ENCODE data around the gene PSMD3. TPM values are rescaled to one million over a fixed set of nuclear protein-coding genes. Genes with fewer than 3 reads are reported as not detected.
A peak's percentile ranks its signal among the peaks of the same experiment; 100 is the strongest.

The PSMD3 gene
- total and polyA plus RNA-seq, 9 of the 15 experiments (the other 6 are each of a cell fraction or from before 2014, with no cell fraction given), result 2.0 to 251 (median 135) TPM

Small RNA genes within 50 kb of the gene (microRNA-seq; reads per million reads assigned to microRNA genes)
- not detected for gene MIR6884 (ENCODE audit: borderline microRNAs expressed)

Small RNA genes within 50 kb of the gene (small RNA-seq; reads per million reads assigned to genes)
- 744 reads per million, percentile 99 among the genes with 10 or more reads in this experiment for gene SNORD124

Other genes with a start within 250 kb of the PSMD3 start
Only the 7 nearest of the 15 such genes appear.
- gene GSDMB, start 62.2 kb upstream of the PSMD3 start, total RNA-seq (2014; rRNA removed), result 1.8 and 2.3 TPM in 2 replicates
- gene GSDMB, start 62.2 kb upstream of the PSMD3 start, total RNA-seq (2014; rRNA removed; fragmentation: Illumina TruSeq; extraction: Trizol), result 2.6 and 2.8 TPM in 2 replicates
- gene GSDMB, start 62.2 kb upstream of the PSMD3 start, total RNA-seq (2015; rRNA removed; fragmentation: Illumina TruSeq; extraction: Trizol), result 2.1 TPM in 2 replicates
- gene GSDMB, start 62.2 kb upstream of the PSMD3 start, total RNA-seq (2021), result 1.5 and 2.1 TPM in 2 replicates
- 5.3 and 6.1 TPM in 2 replicates for gene GSDMB, start 62.2 kb upstream of the PSMD3 start, polyA plus RNA-seq (2011; rRNA removed)
- 2.2 and 3.0 TPM in 2 replicates for gene GSDMB, start 62.2 kb upstream of the PSMD3 start, polyA plus RNA-seq (2014; fragmentation: Illumina TruSeq; extraction: Trizol)
- under 1 TPM; 0.49 to 0.95 TPM for gene GSDMB, start 62.2 kb upstream of the PSMD3 start, polyA plus RNA-seq (2014; fragmentation: Nextera tagmentation; extraction: Ambion mirVana)
- gene GSDMB, start 62.2 kb upstream of the PSMD3 start, polyA plus RNA-seq (2014; rRNA removed), result 3.2 and 4.6 TPM in 2 replicates
- 21.6 and 30.7 TPM in 2 replicates for gene ORMDL3, start 53.2 kb upstream of the PSMD3 start, total RNA-seq (2014; rRNA removed)
- 27.1 and 27.7 TPM in 2 replicates for gene ORMDL3, start 53.2 kb upstream of the PSMD3 start, total RNA-seq (2014; rRNA removed; fragmentation: Illumina TruSeq; extraction: Trizol)
- 34.2 and 36.9 TPM in 2 replicates for gene ORMDL3, start 53.2 kb upstream of the PSMD3 start, total RNA-seq (2015; rRNA removed; fragmentation: Illumina TruSeq; extraction: Trizol)
- 16.9 and 23.8 TPM in 2 replicates for gene ORMDL3, start 53.2 kb upstream of the PSMD3 start, total RNA-seq (2021)
- gene ORMDL3, start 53.2 kb upstream of the PSMD3 start, polyA plus RNA-seq (2011; rRNA removed), result 38.2 and 57.4 TPM in 2 replicates
- 26.7 and 32.9 TPM in 2 replicates for gene ORMDL3, start 53.2 kb upstream of the PSMD3 start, polyA plus RNA-seq (2014; fragmentation: Illumina TruSeq; extraction: Trizol)
- gene ORMDL3, start 53.2 kb upstream of the PSMD3 start, polyA plus RNA-seq (2014; fragmentation: Nextera tagmentation; extraction: Ambion mirVana), result 1 to 10 TPM; 2.7 to 4.6 TPM
- 29.5 and 31.9 TPM in 2 replicates for gene ORMDL3, start 53.2 kb upstream of the PSMD3 start, polyA plus RNA-seq (2014; rRNA removed)
- not detected in 2 replicates for gene LRRC3C, start 53.1 kb upstream of the PSMD3 start, total RNA-seq (2014; rRNA removed)
- not detected in 2 replicates for gene LRRC3C, start 53.1 kb upstream of the PSMD3 start, total RNA-seq (2014; rRNA removed; fragmentation: Illumina TruSeq; extraction: Trizol)
- gene LRRC3C, start 53.1 kb upstream of the PSMD3 start, total RNA-seq (2015; rRNA removed; fragmentation: Illumina TruSeq; extraction: Trizol), result not detected in 2 replicates
- not detected in 2 replicates for gene LRRC3C, start 53.1 kb upstream of the PSMD3 start, total RNA-seq (2021)
- gene LRRC3C, start 53.1 kb upstream of the PSMD3 start, polyA plus RNA-seq (2011; rRNA removed), result not detected in 2 replicates
- gene LRRC3C, start 53.1 kb upstream of the PSMD3 start, polyA plus RNA-seq (2014; fragmentation: Illumina TruSeq; extraction: Trizol), result not detected in 2 replicates
- not detected for gene LRRC3C, start 53.1 kb upstream of the PSMD3 start, polyA plus RNA-seq (2014; fragmentation: Nextera tagmentation; extraction: Ambion mirVana)
- not detected in 2 replicates for gene LRRC3C, start 53.1 kb upstream of the PSMD3 start, polyA plus RNA-seq (2014; rRNA removed)
- not detected in 2 replicates for gene GSDMA, start 17.8 kb upstream of the PSMD3 start, total RNA-seq (2014; rRNA removed)
- gene GSDMA, start 17.8 kb upstream of the PSMD3 start, total RNA-seq (2014; rRNA removed; fragmentation: Illumina TruSeq; extraction: Trizol), result 0.07 TPM in 1 of 2 replicates, not detected in the other
- gene GSDMA, start 17.8 kb upstream of the PSMD3 start, total RNA-seq (2015; rRNA removed; fragmentation: Illumina TruSeq; extraction: Trizol), result 0.07 TPM in 1 of 2 replicates, not detected in the other
- gene GSDMA, start 17.8 kb upstream of the PSMD3 start, total RNA-seq (2021), result 0.09 TPM in 1 of 2 replicates, not detected in the other
- gene GSDMA, start 17.8 kb upstream of the PSMD3 start, polyA plus RNA-seq (2011; rRNA removed), result 0.04 and 0.06 TPM in 2 replicates
- gene GSDMA, start 17.8 kb upstream of the PSMD3 start, polyA plus RNA-seq (2014; fragmentation: Illumina TruSeq; extraction: Trizol), result 0.12 and 0.13 TPM in 2 replicates
- gene GSDMA, start 17.8 kb upstream of the PSMD3 start, polyA plus RNA-seq (2014; fragmentation: Nextera tagmentation; extraction: Ambion mirVana), result under 1 TPM; 0.04 to 0.06 TPM
- 0.07 TPM in 1 of 2 replicates, not detected in the other for gene GSDMA, start 17.8 kb upstream of the PSMD3 start, polyA plus RNA-seq (2014; rRNA removed)
- gene CSF3, start 34.6 kb downstream of the PSMD3 start, total RNA-seq (2014; rRNA removed), result not detected in 2 replicates
- gene CSF3, start 34.6 kb downstream of the PSMD3 start, total RNA-seq (2014; rRNA removed; fragmentation: Illumina TruSeq; extraction: Trizol), result not detected in 2 replicates
- not detected in 2 replicates for gene CSF3, start 34.6 kb downstream of the PSMD3 start, total RNA-seq (2015; rRNA removed; fragmentation: Illumina TruSeq; extraction: Trizol)
- gene CSF3, start 34.6 kb downstream of the PSMD3 start, total RNA-seq (2021), result not detected in 2 replicates
- not detected in 2 replicates for gene CSF3, start 34.6 kb downstream of the PSMD3 start, polyA plus RNA-seq (2011; rRNA removed)
- gene CSF3, start 34.6 kb downstream of the PSMD3 start, polyA plus RNA-seq (2014; fragmentation: Illumina TruSeq; extraction: Trizol), result not detected in 2 replicates
- not detected for gene CSF3, start 34.6 kb downstream of the PSMD3 start, polyA plus RNA-seq (2014; fragmentation: Nextera tagmentation; extraction: Ambion mirVana)
- gene CSF3, start 34.6 kb downstream of the PSMD3 start, polyA plus RNA-seq (2014; rRNA removed), result 0.19 TPM in 1 of 2 replicates, not detected in the other
- gene MED24, start 73.6 kb downstream of the PSMD3 start, total RNA-seq (2014; rRNA removed), result 40.0 and 50.2 TPM in 2 replicates
- gene MED24, start 73.6 kb downstream of the PSMD3 start, total RNA-seq (2014; rRNA removed; fragmentation: Illumina TruSeq; extraction: Trizol), result 40.3 and 48.9 TPM in 2 replicates
- 48.2 and 53.5 TPM in 2 replicates for gene MED24, start 73.6 kb downstream of the PSMD3 start, total RNA-seq (2015; rRNA removed; fragmentation: Illumina TruSeq; extraction: Trizol)
- gene MED24, start 73.6 kb downstream of the PSMD3 start, total RNA-seq (2021), result 102 and 108 TPM in 2 replicates
- 76.3 and 110 TPM in 2 replicates for gene MED24, start 73.6 kb downstream of the PSMD3 start, polyA plus RNA-seq (2011; rRNA removed)
- 117 and 129 TPM in 2 replicates for gene MED24, start 73.6 kb downstream of the PSMD3 start, polyA plus RNA-seq (2014; fragmentation: Illumina TruSeq; extraction: Trizol)
- 1 to 10 TPM; 5.9 to 8.3 TPM for gene MED24, start 73.6 kb downstream of the PSMD3 start, polyA plus RNA-seq (2014; fragmentation: Nextera tagmentation; extraction: Ambion mirVana)
- gene MED24, start 73.6 kb downstream of the PSMD3 start, polyA plus RNA-seq (2014; rRNA removed), result 73.3 and 74.8 TPM in 2 replicates
- gene THRA, start 82.2 kb downstream of the PSMD3 start, total RNA-seq (2014; rRNA removed), result 13.8 and 18.9 TPM in 2 replicates
- 7.5 and 9.1 TPM in 2 replicates for gene THRA, start 82.2 kb downstream of the PSMD3 start, total RNA-seq (2014; rRNA removed; fragmentation: Illumina TruSeq; extraction: Trizol)
- gene THRA, start 82.2 kb downstream of the PSMD3 start, total RNA-seq (2015; rRNA removed; fragmentation: Illumina TruSeq; extraction: Trizol), result 12.2 and 13.2 TPM in 2 replicates
- 22.7 and 23.4 TPM in 2 replicates for gene THRA, start 82.2 kb downstream of the PSMD3 start, total RNA-seq (2021)
- gene THRA, start 82.2 kb downstream of the PSMD3 start, polyA plus RNA-seq (2011; rRNA removed), result 8.3 and 9.3 TPM in 2 replicates
- 19.7 and 21.6 TPM in 2 replicates for gene THRA, start 82.2 kb downstream of the PSMD3 start, polyA plus RNA-seq (2014; fragmentation: Illumina TruSeq; extraction: Trizol)
- gene THRA, start 82.2 kb downstream of the PSMD3 start, polyA plus RNA-seq (2014; fragmentation: Nextera tagmentation; extraction: Ambion mirVana), result under 1 TPM; 0.34 to 0.50 TPM
- 12.7 and 13.8 TPM in 2 replicates for gene THRA, start 82.2 kb downstream of the PSMD3 start, polyA plus RNA-seq (2014; rRNA removed)

Data from K562 (cell line).